Endothelial cell of umbilical vein (primary cell): ENCODE data around the gene C19orf73.
A peak's percentile ranks its signal among the peaks of the same experiment; 100 is the strongest.

Source experiments
- MAX ChIP-seq: IDR thresholded peaks from 2 replicates; pipeline ENCODE4 v1.6.1; 2011; ENCODE audit not compliant: insufficient read depth, insufficient read length
- POLR2AphosphoS5 ChIP-seq: IDR thresholded peaks from 2 replicates; pipeline ENCODE4 v1.6.1; 2012; ENCODE audit warnings: low read depth, mild to moderate bottlenecking, control low read depth, low read length, moderate library complexity; ENCODE audit not compliant: insufficient read depth

- TF ChIP-seq POLR2AphosphoS5 (peak; percentile 69), MAX (no peak)
These were observed 38.7 kb upstream of the C19orf73 start, which contains the start of gene TRPM4 for GRCh38 chr19:49157445-49158224.
